OCI-LY1 (cell line): ENCODE results near the gene NECAB2.

Source experiments
- CTCF ChIP-seq: fragments of 200-600 bp; sonication (generic), shearing (Covaris generic); IDR thresholded peaks from 2 replicates; pipeline ENCODE4 v1.5.1; 2017; ENCODE audit warnings: mild to moderate bottlenecking, antibody characterized with exemption, low read length, moderate library complexity, mixed read lengths
- EZH2 ChIP-seq: fragments of 200-600 bp; sonication (generic), shearing (Covaris generic); IDR thresholded peaks from 2 replicates; pipeline ENCODE4 v1.8.0; 2017; ENCODE audit warnings: borderline replicate concordance, mixed run types, mild to moderate bottlenecking, antibody characterized with exemption, low read length, moderate library complexity, mixed read lengths

GRCh38 chr16:84007965-84008364 is 39.9 kb downstream of the NECAB2 start:
- TF ChIP-seq CTCF (no peak), EZH2 (no peak)
